ENCODE results near the gene STYXL1.
"Not testable (repeated sequence)": the region's sequence is repeated elsewhere in the genome, so short reads cannot be mapped to it uniquely, and the experiment has no call there.

STYXL1 gene, protein sequence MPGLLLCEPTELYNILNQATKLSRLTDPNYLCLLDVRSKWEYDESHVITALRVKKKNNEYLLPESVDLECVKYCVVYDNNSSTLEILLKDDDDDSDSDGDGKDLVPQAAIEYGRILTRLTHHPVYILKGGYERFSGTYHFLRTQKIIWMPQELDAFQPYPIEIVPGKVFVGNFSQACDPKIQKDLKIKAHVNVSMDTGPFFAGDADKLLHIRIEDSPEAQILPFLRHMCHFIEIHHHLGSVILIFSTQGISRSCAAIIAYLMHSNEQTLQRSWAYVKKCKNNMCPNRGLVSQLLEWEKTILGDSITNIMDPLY

GRCh38 chr7:76047811-76048667 is at the start of gene STYXL1, which contains the start of gene MDH2:
STYXL1 (minus strand) TSS chr7:76048000; CDS start chr7:76030523, 17,477 bp downstream.
MDH2 (plus strand) TSS chr7:76048106; CDS start chr7:76048161, 55 bp downstream.
- in situ Hi-C loops (cut with MboI; ENCODE audit: low sequenced_read_pairs), result no loop called here

- in situ Hi-C loops (cut with MboI; ENCODE audit: low sequenced_read_pairs), result no loop called here
Measured at GRCh38 chr7:76095908-76096307, 48.1 kb upstream of the STYXL1 start.

GRCh38 chr7:76094326-76094725 is 46.5 kb upstream of the STYXL1 start:
- in situ Hi-C loops (cut with MboI; ENCODE audit: low sequenced_read_pairs), result not testable (repeated sequence)

DNA sequence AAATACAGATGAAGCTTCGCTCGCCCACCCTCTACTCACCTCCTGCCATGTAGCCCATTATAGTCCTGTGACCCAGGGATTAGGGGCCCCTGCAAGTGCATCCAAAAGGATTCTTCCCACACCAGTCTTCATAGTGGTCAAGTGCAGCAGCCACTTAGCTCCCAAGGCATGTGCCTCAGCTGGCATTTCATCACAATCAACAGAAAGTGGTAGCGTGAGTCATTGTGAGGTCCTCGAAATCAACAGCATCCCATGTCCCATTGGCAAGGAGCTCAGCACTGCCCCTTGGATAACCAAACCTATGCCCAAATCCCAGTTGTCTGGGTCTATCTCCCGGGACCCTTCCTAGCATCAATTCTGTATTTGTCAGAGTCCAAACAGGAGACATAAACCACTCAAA is 45.7 kb upstream of the STYXL1 start:
- in situ Hi-C loops (cut with MboI; ENCODE audit: low sequenced_read_pairs), result not testable (repeated sequence)

DNA sequence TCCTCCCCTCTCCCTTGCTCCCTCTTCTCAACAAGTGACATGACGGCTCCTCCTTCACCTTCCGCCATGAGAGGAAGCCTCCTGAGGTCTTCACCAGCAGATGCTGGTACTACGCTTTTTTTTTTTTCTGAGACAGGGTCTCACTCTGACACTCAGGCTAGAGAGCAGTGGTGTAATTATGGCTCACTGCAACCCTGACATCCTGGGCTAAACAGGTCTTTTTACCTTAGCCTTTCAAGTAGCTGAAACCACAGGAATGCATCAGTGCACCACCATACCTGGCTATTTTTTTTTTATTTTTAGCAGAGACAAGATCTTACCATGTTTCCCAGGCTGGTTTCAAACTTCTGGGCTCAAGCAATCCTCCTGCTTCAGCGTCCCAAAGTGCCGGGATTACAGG is 43.7 kb upstream of the STYXL1 start:
- in situ Hi-C loops (cut with MboI; ENCODE audit: low sequenced_read_pairs), result no loop called here

- in situ Hi-C loops (cut with MboI; ENCODE audit: low sequenced_read_pairs), result no loop called here
Measured at GRCh38 chr7:76089865-76090475, 42.2 kb upstream of the STYXL1 start.

DNA sequence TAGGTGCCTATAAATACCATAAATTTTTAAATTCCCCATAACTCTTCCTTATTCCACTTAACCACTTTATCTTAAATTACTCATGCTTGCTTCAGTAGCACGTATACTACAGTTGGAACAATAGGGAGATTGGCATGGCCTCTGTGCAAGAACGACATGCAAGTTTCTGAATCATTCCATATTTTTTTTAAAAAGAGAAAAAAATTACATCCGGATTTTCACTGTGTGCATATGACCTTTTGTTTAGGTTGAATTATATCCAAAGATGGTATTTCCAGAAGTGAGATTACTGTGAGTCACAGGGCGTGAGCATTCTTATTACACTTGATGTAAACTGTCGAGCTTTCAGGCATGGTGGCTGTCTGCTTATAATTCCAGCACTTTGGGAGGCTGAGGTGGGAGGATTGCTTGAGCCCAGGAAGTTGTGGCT is 39.6 kb upstream of the STYXL1 start:
- in situ Hi-C loops (cut with MboI; ENCODE audit: low sequenced_read_pairs), result not testable (repeated sequence)

DNA sequence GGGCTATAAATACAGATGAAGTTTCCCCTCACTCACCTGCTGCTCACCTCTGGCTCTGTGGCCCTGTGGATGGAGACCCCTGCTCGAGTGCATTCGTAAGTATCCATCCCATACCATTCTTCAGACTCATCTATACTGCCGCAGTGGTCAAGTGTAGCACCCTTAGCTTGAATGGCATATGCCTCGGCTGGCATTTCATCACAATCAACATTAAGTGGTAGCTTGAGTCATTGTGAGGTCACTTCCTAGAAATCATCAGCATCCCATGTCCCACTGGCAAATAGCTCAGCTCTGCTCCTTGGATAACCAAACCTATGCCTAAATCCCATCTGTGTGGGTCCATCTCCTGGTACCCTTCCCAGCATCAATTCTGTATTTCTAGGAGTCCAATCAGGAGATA is 38.3 kb upstream of the STYXL1 start:
- in situ Hi-C loops (cut with MboI; ENCODE audit: low sequenced_read_pairs), result no loop called here

DNA sequence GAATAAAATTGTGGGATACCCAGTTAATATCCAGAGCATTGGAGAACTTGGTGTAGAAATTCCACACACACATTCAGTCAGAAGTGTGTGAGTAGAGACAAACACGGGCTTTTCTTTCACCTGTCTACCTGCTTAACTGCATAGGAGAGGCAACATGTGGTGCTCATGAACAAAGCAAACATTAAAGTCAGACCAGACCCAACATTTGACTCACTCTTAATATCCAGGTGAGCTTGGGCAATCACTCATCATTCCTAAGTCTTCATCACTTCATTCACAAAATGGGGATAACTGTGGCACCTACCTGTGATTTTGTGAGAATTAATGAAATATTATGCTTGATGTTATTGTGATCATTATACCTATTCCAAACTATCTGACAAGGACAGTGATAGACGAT is 36.3 kb upstream of the STYXL1 start:
- in situ Hi-C loops (cut with MboI; ENCODE audit: low sequenced_read_pairs), result not testable (repeated sequence)

DNA sequence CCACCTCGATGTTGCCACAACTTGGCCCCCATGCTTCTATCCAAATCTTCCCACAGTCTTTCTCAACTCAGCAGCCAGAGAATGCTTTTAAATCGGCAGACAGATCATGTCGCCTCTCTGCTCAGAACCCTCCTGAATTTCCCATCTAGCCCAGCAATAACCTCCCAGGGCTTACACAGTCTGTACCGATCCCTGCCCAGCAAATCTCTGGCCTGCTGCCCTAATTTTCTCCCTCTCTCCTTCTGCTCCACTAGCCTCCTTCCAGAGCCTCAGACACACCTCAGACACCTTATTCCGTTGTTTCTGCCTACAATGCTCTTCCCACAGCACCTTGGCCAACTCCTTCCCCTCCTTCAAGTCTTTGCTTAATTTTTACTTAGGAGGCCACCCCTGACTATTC is 32.4 kb upstream of the STYXL1 start:
- in situ Hi-C loops (cut with MboI; ENCODE audit: low sequenced_read_pairs), result no loop called here

DNA sequence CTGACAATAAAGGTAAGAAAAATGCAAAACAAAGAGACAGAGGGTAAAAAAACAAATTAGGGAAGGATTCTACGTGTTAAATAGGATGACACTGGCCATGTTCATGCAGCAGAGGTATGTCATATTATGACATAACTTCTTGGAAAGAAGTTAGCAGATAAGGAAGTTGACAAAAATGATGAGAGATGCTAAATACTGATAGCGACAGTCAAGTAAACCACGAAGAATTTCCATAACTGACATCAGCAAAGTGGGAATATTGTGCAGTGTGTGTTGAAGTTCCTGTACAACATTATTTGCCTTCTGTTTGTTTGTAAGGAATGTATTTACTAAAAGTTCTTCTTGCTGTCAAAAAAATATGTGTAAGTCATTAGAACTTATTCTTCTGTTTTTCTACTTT is 29.6 kb upstream of the STYXL1 start:
- in situ Hi-C loops (cut with MboI; ENCODE audit: low sequenced_read_pairs), result no loop called here

- in situ Hi-C loops (cut with MboI; ENCODE audit: low sequenced_read_pairs), result no loop called here
Measured at GRCh38 chr7:76076995-76077394, 29.2 kb upstream of the STYXL1 start.

- in situ Hi-C loops (cut with MboI; ENCODE audit: low sequenced_read_pairs), result no loop called here
Measured at GRCh38 chr7:76074972-76075370, 27.2 kb upstream of the STYXL1 start.

DNA sequence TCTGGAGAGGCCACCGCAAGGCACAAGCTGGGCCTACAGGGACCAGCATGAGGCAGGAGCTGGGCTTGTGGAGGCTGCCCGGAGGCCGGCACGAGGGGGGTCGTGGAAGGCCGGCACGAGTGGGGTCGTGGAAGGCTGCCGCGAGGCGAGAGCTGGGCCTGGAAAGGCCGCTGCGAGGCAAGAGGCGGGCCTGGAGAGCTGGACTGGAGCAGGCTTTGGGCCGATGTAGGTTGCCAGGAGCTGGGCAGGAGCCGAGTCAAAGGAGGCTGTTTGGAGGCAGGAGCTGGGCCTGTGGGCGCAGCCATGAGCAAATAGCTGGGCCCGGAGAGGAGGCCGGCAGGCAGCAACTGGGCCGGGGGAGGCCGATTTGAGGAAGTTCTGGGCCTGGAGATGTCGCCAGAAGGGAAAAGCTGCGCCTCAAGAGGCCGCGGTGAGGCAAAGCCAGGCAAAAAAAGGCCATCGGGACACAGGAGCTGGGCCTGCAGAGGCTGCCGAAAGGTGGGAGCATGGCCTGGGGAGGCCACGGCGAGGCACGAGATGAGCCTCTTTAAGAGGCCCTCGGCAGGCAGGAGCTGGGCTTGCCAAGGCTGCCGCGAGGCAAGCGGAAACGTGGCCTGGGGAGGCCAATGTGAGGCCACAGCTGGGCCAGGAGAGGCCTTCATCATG is 26.6 kb upstream of the STYXL1 start:
- in situ Hi-C loops (cut with MboI; ENCODE audit: low sequenced_read_pairs), result no loop called here

DNA sequence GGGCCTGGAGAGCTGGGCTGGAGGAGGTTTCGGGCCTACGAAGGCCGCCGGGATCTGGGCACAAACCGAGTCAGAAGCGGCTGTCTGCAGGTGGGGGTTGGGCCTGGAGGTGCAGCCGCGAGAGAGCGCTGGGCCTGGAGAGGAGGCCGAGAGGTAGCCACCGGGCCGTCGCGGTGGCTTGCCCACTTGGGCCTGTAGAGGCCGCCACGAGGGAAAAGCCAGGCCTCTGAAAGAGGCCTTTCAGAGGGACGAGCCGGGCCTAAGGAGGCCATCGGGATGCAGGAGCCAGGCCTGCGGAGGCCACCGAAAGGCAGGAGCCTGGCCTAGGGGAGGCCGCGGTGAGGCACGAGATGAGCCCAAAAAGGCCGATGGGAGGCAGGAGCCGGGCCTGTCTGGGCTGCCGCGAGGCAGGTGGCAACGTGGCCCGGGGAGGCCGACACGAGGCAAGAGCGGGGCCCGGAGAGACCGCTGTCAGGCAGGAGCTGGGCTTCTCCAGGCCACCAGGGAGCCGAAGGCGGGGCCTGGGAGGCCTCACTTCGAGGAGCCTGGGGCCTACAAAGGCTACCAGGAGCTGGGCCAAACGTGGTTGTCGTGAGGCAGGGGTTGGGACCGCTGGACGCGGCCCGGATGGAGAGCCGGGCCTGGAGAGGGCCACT is 25.7 kb upstream of the STYXL1 start:
- in situ Hi-C loops (cut with MboI; ENCODE audit: low sequenced_read_pairs), result no loop called here

DNA sequence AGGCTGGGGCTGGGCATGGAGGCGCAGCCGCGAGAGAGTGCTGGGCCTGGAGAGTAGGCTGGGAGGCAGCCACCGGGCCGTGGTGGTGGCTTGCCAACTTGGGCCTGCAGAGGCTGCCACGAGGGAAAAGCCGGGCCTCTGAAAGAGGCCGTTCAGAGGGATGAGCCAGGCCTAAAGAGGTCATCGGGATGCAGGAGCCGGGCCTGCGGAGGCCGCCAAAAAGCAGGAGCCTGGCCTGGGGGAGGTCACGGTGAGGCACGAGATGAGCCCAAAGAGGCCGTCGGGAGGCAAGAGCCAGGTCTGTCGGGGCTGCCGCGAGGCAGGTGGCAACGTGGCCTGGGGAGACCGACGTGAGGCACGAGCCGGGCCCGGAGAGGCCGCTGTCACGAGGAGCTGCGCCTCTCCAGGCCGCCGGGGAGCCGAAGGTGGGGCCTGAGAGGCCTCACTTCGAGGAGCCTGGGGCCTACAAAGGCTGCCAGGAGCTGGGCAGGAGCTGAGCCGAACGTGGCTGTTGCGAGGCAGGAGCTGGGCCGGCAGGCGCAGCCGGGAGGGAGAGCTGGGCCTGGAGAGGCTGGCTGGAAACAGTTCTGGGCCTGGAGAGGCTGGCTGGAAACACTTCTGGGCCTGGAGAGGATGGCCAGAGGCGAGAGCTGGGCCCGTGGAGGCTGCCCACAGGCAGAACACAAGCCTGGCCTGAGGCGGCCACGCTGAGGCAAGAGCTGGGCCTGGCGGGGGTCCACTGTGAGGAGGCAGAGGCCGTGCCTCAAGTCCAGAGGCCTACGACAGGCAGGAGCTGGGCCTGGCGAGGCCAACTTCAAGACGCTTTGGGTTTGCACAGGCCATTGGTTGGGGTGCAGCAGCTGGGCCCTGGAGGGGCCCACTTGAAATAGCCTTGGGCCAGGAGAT is 24.7 kb upstream of the STYXL1 start:
- in situ Hi-C loops (cut with MboI; ENCODE audit: low sequenced_read_pairs), result no loop called here

DNA sequence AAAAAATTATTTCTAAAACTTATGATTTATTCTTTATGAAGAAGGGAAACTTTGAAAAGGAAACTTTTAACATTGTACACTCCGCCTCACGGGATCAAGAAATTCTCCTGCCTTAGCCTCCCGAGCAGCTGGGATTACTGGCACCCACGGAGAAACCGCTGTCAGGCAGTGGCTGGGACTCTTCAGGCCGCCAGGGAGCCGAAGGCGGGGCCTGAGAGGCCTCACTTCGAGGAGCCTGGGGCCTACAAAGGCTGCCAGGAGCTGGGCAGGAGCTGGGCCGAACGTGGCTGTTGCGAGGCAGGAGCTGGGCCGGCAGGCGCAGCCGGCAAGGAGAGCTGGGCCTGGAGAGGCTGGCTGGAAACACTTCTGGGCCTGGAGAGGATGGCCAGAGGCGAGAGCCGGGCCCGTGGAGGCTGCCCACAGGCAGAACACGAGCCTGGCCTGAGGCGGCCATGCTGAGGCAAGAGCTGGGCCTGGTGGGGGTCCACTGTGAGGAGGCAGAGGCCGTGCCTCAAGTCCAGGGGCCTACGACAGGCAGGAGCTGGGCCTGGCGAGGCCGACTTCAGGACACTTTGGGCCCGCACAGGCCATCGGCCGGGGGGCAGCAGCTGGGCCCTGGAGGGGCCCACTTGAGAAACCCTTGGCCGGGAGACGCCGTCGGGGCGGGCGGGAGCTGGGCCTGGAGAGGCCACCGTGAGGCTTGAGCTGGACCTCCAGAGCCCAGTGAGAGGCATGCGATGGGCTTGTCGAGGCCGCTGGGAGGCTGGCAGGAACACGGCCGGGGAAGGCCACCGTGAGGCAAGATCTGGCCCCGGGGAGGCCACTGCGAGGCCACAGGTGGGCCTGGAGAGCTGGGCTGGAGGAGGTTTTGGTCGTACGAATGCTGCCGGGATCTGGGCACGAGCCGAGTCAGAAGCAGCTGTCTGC is 23.8 kb upstream of the STYXL1 start:
- in situ Hi-C loops (cut with MboI; ENCODE audit: low sequenced_read_pairs), result no loop called here

DNA sequence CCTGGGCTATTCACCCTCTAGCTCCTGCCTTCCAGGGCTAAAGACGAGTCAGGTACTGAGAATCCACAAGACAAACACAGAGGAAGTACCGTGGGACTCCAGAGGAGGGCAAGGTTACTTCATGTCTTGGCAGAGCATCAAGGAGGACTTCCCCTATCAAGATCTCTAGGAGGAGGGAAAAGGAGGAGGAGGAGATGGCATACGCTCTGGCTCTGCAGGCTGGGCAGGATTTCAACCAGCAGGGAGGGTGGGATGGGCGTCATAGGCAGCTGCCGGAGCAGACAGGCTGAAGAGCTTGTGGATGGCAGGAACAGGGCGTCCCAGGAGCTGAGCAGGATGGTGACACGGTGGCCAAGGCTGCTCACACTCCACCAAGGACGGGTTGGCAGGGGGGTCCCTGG is 21.4 kb upstream of the STYXL1 start:
- in situ Hi-C loops (cut with MboI; ENCODE audit: low sequenced_read_pairs), result no loop called here

All from HL-60/S4 treated with retinoic acid at 250 ng/mL for 4 days and 3 days (cell line).